HPDE6-E6E7 (cell line): Measurements from ENCODE around the gene NEURL2.

Experiments
- DNase-seq: peaks from one replicate; pipeline ENCODE4 v3.0.0; 2011; ENCODE audit warnings: missing footprints; ENCODE audit errors: extremely low spot score

Gene NEURL2

DNA sequence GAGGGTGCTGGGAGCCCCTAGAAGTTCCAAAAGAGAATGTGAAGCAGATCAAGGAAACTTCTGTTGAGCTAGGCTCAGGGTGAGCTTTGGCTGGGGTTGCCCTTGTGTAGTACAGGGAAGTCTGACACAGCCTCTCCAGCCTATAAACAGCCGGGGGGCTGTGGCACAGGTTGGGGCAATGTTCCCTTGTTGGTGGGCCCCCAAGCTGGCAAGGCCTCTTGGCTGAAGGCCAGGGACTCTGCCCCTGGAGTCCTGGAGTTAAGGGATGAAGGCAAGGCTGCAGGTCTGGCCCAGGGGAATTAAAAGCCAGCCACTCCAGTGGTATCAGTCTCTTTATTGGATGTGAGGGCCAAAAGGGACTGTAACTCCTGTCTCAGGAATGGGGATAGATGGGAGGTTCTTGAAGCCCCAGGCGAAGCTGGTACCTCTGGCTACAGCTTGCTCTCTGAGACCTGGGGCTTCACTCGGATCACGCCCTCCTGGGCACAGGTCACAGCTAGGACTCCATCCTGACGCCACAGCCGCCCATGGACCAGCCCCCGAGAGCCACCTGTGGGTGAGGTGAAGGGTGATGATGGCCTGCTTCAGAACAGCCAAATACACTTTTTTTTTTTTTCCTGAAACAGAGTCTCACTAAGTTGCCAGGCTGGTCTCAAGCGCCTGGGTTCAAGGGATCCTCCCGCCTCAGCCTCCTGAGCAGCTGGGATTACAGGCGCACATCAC lies 49.4 kb downstream of the NEURL2 start:
- DNase-seq = no peak

DNA sequence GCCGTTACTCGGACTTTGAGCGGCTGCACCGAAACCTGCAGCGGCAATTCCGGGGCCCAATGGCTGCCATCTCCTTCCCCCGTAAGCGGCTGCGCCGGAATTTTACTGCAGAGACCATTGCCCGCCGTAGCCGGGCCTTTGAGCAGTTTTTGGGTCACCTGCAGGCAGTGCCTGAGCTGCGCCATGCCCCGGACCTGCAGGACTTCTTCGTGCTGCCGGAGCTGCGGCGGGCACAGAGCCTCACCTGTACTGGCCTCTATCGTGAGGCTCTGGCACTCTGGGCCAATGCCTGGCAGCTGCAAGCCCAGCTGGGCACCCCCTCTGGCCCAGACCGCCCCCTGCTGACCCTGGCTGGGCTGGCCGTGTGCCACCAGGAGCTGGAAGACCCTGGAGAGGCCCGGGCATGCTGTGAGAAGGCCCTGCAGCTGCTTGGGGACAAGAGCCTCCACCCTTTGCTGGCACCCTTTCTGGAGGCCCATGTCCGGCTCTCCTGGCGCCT lies 50.3 kb downstream of the NEURL2 start:
- DNase-seq = no peak
